HG03025 (cell line): ENCODE measurements around the gene ZRANB3.

Source experiments
- ATAC-seq: cut with Tn5 transposase; IDR thresholded peaks from one replicate; pipeline ENCODE4 v1.9.1; 2021; ENCODE audit warnings: mild to moderate bottlenecking, moderate library complexity; ENCODE audit not compliant: unreplicated experiment, low FRiP score

Gene ZRANB3

DNA sequence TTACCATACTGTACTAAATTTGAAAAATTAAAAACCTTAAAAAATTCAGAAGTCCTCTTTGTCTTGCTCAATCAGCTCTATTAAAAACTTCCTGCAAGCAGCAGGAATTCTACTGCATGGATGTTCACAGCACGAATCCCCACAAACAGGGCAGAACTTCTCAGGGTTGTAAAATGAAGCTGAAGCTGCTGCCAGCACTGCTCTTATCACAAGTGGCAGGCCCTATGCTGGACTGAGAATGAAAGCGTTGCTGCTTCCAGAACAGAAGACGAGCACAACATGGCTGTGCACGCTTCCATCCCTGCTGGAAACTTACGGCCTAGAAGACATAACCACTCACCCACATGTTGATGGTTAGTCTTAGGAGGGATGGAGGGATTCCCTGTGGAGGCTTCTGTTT, 345.0 kb downstream of the ZRANB3 start:
- no peak for ATAC-seq

DNA sequence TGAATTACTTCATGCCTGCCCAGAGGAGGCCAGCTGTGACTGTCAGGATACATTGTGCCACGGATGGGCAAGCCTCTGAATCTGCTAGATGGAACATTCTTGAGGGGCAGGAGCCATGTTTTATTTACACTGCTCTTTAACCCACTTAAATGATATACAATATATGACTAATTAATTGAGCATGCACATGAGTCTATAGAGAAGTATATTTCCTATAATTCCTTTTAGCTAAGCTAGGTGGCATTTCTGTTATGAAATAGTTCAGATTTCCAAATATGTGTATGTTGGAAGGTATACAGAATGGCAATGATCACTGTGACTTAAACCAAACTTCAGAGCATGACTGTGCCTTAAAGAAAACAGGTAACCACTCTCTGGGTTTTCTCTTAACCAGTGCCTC, 347.2 kb downstream of the ZRANB3 start:
- no peak for ATAC-seq

DNA sequence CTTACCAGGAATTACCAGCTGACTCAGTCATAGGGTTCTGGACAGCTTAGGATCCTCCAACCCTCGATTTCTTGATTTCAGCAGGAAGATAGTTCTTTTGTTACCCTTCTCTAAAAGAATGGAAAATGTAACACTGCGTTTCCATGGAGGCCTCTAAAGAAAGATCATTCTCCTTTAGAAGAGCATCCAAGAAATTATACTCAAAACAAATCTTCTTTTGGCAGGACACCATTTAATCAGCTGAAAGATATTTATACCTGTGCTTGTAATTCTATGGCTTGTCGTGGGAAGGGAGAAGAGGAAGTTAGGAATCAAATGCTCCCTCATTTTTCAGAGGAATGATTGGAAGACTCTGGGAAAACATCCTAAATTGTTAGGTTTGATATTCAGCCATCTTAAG, 348.4 kb downstream of the ZRANB3 start:
- ATAC-seq = no peak

DNA sequence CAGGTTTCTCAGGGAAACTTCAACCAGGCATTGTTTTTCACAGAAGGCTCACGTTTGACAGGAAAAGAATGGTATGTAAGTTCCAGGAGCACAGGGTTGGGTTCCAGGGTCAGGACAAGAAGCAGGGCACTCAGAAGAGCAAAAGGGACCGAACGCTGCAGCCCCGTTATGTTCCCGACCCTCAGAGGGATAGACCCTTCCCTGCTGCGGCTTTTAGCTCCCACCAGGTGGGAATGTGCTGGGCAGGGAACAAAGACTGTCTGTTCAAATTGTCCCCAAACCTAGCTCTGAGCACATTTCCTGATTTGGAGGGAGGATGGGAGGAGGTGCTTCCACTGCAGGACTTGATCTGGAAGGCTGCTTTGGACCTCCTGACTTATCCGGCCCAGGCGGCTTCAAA, 348.8 kb downstream of the ZRANB3 start:
- no peak for ATAC-seq

DNA sequence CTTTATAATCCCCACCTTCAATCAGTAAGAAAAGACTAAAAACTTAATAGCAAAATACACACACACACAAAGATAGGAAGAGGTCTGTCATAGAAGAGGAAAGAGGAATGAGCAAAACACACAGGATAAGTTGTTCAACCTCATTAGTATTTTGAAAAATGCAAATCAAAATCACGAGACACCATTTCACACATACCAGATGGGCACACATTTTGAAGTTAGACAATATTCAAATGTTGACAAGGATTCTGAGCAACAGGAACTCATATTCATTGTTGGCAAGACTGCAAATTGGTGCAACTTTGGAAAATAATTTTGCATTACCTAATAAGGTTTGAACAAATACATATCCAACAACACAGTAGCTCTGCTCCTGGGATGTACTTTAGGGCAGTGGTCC, 351.3 kb downstream of the ZRANB3 start:
- no peak for ATAC-seq

DNA sequence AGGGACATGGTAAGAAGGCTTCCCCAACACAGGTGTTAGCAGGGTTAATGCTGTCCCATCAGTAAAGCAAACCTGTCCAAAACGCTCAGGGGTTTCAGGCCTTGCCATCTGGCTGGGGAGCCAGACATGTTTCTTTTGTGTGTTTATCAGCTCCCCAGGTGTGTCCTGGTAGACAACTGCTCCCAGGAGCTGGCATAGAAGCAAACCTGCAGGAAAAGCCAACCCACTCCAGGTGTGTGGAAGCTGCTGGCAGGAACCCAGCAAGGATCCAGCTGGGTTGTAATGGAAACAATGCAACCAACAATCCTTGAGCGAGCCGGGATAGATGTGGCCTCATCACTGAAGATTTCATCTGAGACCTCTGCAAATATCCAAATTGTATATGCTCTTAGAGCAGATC, 355.8 kb downstream of the ZRANB3 start:
- no peak for ATAC-seq

DNA sequence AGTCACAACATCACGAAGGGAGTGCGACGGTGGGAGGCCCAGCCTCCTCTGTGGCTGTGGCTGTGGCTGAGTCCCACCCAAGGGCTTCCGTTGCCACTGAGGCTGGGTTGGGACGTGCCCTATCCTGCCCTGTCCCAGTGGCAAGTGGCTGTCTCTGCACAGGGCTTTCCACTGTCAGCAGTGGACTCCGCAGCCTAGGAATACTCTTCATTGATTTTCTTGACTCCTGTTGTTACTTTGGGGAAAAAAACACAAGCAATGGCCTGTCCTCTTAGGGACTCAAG, 356.3 kb downstream of the ZRANB3 start:
- ATAC-seq = no peak

DNA sequence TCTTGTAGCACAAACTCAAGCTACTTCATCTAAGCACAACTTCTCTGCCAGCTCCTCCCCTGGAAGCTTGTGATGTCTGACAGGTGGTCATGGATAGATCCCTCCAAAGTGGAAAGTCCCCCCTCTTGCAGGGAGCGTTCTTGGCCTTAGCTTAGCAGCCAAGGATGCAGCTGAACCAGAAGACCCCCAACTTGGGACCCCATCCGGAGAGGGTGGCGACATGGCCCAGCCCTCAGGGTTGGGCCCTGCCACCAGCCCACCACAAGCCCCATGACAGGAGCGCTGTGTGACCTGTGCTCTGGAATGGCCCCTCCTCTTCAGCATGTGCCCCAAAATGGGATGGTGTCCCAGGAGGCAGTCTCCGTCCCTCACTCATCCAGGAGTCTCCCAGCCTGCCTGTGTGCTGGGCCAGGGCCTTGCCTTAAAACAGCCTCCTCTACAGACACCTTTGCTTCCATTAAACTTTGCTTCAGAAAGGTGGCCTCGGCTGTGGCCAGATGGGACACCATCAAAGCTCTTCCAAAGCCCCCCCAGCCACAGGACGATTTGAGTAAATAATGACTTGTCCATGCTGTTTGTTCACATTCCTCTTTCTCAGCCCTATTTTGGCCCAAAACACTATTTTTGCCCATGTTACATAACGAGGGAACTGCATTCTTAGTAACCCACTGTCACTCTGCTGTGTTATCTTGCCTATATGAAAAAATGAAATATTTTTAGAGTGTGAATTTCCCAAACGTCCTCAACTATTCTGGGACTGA, 356.8 kb downstream of the ZRANB3 start:
- ATAC-seq = no peak

DNA sequence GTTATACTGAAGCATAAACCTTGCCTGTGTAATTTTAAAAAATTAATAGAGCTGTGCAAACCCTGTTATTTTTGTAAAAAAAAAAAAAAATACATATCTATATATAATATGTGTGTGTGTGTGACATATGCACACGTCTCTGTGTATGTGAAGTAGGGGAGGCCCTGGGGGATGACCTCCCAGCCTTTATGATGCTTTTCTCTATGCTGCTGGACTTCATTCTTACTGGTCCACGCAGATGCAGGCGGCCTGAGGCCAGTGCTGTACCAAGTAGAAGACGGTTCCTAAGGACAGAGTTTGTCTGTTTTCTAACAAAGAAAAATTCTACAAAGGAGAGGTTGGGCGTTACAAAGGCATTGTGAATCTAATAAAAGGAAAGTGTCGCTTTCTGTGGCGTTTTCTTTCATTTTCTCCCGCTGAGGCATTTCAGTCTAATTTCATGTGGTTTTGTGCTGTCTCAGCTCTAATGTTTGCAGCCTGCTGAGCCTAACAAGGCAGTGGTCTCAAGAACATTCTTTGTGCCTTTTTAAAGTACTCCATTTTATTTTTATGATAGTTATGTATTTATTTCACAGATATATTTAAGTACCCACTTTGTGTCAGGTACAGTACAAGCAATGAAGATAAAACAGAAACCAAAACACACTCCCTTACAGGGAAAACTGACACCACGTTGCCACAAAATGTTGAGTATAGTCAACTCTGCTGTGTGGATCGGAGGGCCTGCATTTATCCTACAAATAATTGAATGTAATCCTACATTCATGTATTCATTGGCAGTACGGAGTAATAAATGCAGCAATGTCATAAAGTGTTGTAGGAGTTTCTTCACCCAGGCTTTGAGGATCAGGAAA, 360.9 kb downstream of the ZRANB3 start:
- ATAC-seq = no peak

DNA sequence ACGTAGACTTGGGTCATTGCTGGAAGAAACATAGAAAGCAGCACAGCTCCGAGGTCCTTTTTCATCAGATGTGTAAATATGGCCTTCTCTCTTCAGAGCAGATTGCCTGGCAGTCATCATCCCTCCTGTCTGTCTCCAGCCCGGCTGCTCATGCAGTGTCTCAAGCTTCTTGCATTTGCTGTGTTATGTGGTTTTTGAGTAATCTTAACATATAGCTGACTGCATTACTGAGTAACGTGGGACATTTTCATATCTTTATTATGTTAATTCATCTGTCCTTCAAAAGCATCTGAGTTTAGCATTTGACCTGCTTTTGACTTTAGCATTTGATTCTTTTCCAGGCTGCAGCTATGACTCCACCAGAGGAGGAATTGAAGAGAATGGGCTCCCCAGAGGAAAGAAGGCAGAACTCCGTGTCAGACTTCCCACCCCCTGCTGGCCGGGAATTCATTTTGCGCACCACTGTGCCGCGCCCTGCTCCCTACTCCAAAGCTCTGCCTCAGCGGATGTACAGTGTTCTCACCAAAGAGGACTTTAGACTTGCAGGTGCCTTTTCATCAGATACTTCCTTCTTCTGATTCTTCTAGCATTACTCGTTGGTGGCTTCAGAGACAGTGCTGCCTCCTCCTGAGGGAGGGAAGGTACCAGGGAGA, 362.7 kb downstream of the ZRANB3 start:
- no peak for ATAC-seq

DNA sequence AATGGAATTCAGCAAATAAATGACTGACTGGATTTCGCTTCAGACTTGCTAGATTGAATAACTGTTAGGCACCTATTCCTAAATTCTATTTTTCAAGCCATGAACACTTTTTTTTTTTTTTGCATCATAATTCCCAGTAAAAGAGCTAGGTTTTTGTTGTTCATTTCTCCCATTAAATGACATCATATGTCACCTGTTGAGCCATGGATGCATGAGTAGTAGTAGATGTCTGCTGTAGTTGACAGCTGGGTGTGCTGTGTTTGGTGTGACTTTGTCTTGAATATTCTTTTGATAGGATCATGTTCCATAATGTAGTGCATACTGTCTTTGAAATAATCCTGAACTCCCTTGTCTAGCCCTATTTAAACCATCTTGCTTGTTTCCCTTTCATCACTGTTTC, 363.7 kb downstream of the ZRANB3 start:
- no peak for ATAC-seq

DNA sequence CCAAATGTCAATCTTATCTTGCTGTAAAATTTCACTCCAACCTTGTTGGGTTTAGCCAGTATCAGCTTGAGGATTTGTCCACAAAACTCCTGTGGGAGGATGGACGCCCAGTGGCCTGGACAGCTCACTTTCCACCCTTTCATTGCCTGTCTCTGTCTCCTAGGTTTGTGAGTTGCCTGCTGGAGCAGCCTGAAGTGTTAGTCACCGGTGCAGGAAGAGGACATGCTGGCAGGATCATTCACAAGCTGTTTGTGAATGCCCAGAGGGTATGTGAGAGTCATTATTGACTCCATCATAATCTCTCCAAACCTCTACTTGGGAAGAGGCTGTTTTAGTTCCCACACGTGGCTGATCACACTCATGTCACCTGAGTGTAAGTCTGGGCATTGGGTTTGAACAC, 366.6 kb downstream of the ZRANB3 start:
- ATAC-seq = no peak

DNA sequence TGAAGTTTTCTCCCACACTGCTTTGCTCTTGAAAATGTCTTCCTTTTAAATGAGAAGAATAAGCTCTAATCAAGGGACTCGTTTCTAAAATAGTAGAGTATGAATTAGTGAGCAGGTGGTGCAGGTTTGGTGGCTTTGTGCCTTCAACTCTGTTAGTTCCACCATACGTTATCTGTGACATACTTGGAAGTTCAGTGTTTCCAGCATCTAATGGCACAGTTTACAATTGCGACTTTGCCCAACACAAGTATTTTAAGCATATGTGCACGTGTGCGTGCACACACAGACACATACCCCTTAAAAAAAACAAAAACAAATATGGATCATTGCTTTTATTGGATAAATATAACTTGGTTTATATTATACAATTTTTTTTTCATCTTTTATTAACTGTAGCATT, 367.1 kb downstream of the ZRANB3 start:
- ATAC-seq = no peak

DNA sequence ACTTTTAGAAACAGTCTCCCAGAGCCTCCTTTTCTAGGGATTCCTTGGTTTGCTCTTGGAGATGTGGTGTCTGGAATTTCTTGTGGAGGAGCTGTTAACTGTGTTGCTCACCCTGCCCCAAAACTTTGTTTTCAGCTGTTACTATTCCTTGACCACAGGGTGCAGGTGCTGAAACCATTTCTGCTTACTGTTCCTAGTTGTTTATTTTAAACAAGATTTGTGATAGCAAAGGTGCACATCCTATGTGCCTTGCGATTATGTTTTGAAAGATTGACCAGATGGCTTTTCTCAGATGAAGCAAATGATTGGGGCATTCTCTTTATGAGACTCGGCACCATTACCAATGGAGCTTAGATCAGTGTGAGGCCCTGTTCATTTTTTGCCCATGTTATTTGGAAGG, 367.7 kb downstream of the ZRANB3 start:
- no peak for ATAC-seq

DNA sequence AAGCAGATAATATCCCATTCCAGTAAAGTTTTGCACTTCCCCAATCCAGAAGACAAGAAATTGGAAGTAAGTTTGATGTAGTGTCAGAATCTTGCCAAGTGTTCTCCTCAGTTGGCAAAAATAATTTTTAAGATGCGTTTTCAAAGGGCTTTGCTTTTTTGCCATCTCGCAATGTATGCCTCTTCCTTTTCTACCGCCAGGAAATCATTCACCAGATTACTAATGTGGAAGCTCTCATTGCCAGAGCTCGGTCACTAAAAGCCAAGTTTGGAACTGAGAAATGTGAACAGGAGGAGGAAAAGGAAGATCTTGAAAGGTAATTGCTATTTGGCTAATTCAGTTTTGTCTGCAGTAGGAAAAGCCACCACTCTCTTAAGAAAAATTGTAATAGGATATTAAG, 368.2 kb downstream of the ZRANB3 start:
- ATAC-seq = no peak

DNA sequence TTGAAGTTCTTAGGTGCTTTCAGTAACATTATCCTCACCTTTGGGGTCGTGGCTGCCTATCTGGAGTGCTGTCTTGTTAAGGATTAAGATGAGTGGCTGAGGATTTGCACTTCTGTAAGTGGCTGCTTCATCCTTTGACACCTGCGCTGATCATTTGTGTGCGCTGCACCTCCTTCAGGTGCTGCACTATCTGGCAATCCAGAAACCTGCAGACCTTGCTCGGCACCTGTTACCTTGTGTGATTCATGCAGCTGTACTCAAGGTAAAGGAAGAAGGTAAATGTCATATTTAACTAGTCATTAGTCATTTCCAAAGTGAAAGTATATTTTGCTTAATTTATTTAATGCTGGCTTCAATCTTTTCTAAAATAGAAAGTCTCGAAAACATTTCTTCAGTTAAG, 368.6 kb downstream of the ZRANB3 start:
- no peak for ATAC-seq

DNA sequence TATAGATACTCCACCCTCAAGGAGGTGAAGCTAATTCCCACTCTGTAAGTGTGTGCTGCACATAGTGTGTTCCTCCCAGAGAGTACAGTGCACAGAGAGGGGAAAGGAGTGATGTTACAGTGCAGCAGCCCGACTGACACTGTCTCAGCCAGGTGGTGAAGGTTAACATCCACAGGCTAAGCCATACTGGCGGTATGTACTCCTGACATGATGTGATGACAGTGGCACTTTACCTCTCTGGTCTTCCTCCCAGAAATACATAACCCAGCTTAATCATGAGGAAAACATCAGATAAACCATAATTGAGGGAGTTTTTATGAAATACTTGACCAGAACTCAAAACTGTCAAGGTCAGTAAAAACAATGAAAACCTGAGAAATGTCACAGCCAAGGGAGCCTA, 371.8 kb downstream of the ZRANB3 start:
- ATAC-seq = no peak

DNA sequence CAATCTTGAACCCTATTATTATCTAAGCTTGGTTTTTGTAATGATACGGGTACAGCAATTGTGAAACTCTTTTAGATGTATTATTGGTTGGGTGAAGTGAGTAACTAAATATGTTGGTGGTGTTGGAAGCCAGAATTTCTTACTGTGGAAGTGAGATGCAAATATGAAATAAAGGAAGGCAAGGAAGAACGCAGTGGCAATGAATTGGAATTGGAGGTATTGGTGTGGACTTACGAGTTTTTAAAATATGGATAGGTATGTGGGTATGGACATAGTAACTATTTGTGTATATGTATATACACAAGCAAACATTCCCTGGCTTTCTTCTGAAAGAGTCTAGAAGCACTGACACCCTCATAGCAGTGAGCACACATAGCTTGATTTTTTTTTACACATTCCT, 373.2 kb downstream of the ZRANB3 start:
- no peak for ATAC-seq

DNA sequence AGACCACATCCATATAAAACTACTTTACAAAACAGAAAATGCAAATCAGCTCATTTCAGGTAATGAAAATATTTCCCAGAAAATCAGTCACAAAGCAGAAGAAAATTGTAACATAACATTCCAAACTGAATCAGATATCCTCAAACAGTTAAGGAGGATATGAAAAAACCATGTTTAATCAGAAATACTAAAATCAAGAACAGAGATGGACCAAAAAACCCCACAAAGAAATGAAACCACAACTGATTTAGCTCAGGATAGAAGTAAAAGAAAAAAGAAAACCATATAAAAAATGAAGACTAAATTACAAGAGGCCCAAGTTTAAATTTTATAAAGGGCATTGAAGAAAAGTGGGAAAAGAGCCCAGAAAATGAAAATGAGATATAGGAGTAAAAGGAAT, 376.1 kb downstream of the ZRANB3 start:
- ATAC-seq = no peak

DNA sequence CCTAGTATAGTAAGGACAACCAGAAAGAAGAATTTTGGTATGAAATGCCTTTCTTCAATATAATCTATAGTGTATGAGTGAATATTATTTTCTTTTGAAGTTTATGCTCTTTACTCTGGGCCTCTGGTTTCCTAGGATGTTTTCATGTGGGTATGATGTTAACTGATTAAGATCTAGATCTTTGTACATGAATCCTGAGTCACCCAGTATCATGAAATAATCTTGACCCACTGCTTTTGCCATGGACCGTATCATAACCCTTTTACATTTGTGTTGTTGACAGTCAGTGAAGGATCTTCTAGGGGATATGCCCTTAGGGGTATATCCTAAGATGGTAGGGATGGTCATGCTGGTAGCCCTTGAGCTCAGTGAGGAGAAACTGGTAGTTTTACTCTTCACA, 378.7 kb downstream of the ZRANB3 start:
- ATAC-seq = no peak

DNA sequence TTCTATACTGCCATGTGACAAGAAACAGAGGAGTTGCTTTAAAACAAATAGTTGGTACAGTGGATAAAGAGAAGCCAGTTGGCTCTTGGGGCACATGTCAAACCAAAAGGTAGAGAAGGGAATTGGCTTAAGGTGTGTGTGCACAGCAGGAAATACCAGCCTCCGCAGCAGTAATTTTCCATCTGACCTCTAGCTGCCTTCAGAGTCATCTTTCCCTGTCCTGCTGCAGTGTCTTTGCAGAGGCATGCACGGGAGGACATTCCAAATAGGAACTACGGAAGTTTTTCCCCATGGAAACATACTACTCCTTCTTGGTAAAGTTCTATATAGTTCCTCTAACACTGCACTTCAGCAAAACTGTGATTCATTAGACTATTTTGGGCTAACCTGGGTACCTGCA, 379.4 kb downstream of the ZRANB3 start:
- ATAC-seq = no peak

DNA sequence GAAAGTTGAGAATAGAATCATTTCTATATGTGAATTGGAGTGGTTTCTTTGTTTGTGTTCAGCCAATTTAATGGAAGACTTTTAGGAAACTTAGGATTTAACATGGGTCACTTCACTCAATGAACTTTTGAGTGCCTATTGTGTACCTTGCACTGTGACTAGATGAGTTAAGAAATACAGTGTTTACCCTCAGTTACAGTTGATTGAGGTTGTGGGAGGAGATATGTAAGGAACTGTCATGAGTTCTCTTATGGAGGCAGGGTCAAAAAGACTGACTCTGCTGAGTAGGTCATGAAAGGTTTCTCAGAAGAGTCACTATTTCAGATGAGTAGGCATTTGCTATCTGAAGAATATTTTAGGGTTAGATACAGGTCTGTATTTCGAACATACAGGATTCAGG, 380.3 kb downstream of the ZRANB3 start:
- ATAC-seq = no peak
